ENCODE results near the gene FMR1. TPM values are rescaled to one million over a fixed set of nuclear protein-coding genes. Genes with fewer than 3 reads are reported as not detected.

FMR1 gene
- total RNA-seq, 4 donors from 2014 or later = 5.2 to 10.1 (median 6.7) TPM

DNA sequence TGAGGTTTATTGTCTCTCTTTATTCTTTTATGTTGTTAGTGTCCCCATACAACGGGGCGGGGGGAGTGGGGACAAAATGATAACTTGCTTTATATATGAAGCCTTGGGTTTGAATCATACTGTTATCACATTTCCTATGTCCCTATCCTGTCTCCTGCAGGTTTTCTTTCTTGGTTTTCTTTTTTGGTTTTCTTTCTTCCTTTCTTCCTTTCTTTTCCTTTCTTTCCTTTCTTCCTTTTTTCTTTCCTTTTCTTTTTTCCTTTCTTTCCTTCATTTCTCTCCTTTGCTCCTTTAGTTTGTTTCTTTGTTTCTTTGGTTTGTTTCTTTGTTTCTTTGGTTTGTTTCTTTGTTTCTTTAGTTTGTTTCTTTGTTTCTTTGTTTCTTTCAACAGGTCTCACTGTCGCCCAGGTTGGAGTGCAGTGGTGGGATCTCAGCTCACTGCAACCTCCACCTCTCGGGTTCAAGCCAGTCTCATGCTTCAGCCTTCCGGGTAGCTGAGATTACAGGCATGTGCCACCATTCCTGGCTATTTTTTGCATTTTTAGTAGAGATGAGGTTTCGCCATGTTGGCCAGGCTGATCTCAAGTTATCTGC is 4.8 kb downstream of the FMR1 start:
- ATAC-seq (no peak), DNase-seq (no peak)
- H3K36me3 ChIP-seq = no peaks in the 10 kb centered on the region
- H3K27ac ChIP-seq = no peak overlapping the region
- no peak for TF ChIP-seq POLR2A (IDR thresholded peaks at IDR 0.05)
- TF ChIP-seq, protein P1, sequence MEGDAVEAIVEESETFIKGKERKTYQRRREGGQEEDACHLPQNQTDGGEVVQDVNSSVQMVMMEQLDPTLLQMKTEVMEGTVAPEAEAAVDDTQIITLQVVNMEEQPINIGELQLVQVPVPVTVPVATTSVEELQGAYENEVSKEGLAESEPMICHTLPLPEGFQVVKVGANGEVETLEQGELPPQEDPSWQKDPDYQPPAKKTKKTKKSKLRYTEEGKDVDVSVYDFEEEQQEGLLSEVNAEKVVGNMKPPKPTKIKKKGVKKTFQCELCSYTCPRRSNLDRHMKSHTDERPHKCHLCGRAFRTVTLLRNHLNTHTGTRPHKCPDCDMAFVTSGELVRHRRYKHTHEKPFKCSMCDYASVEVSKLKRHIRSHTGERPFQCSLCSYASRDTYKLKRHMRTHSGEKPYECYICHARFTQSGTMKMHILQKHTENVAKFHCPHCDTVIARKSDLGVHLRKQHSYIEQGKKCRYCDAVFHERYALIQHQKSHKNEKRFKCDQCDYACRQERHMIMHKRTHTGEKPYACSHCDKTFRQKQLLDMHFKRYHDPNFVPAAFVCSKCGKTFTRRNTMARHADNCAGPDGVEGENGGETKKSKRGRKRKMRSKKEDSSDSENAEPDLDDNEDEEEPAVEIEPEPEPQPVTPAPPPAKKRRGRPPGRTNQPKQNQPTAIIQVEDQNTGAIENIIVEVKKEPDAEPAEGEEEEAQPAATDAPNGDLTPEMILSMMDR (IDR thresholded peaks at IDR 0.05 in 4 of 5, conservative IDR thresholded peaks at IDR 0.05 in 1 of 5) = no peak
- H3K4me1 ChIP-seq = peaks cover 11 to 20% of the 10 kb centered on the region in 2 donors
- H3K9me3 ChIP-seq = no peaks in the 10 kb centered on the region
- no peak overlapping the region for H3K4me3 ChIP-seq
- in situ Hi-C loops (cut with MboI; ENCODE audit: low sequenced_read_pairs in 4 of 4) = loop anchor here in 1 of 4 donors (25.0 kb wide), 1 partner anchor 1721 kb away; the partner anchor contains the start of gene TMEM185A
- no peaks in the 10 kb centered on the region for H3K27me3 ChIP-seq
- intact Hi-C loops (cut with DNase I; ENCODE audit: low total_unique reads) = no loop called here

GRCh38 chrX:147917700-147918695 is 6.3 kb downstream of the FMR1 start:
- in situ Hi-C loops (cut with MboI; ENCODE audit: low sequenced_read_pairs in 4 of 4) = loop anchor here in 1 of 4 donors (25.0 kb wide), 1 partner anchor 1719 kb away; the partner anchor contains the start of gene TMEM185A
- peaks cover 11 to 18% of the 10 kb centered on the region in 2 donors for H3K4me1 ChIP-seq
- TF ChIP-seq, protein P1 (IDR thresholded peaks at IDR 0.05 in 4 of 5, conservative IDR thresholded peaks at IDR 0.05 in 1 of 5) = no peak
- no peak for TF ChIP-seq POLR2A (IDR thresholded peaks at IDR 0.05)
- DNase-seq (no peak), ATAC-seq (no peak)
- intact Hi-C loops (cut with DNase I; ENCODE audit: low total_unique reads) = no loop called here
- no peaks in the 10 kb centered on the region for H3K36me3 ChIP-seq
- no peaks in the 10 kb centered on the region for H3K9me3 ChIP-seq
- no peak overlapping the region for H3K27ac ChIP-seq
- H3K27me3 ChIP-seq = no peaks in the 10 kb centered on the region
- H3K4me3 ChIP-seq = no peak overlapping the region

DNA sequence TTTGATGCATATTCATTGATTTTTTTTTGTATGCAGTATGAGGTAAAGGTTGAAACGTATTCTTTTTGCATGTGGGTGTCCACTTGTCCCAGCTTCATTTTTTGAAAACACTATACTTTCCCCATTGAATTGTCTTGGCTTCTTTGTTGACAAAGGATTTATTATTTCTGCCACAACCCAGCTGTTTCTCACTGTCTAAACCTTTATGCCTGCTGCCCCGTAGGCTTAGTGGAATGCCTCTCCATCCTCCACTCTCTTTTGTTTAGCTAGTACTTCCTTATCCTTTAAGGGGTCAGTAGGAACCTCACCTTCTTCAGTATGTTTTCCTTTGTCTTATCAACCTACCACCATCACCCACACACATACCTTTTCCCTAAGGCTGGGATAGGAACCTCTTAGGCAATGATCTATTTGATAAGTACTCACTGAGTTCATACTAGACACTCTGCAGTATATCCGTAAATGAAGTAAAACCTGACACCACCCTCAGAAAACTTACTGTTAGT is 8.5 kb downstream of the FMR1 start:
- in situ Hi-C loops (cut with MboI; ENCODE audit: low sequenced_read_pairs in 4 of 4) = loop anchor here in 1 of 4 donors (25.0 kb wide), 1 partner anchor 1717 kb away; the partner anchor contains the start of gene TMEM185A
- DNase-seq (no peak), ATAC-seq (no peak)
- no peaks in the 10 kb centered on the region for H3K9me3 ChIP-seq
- no peaks in the 10 kb centered on the region for H3K27me3 ChIP-seq
- intact Hi-C loops (cut with DNase I; ENCODE audit: low total_unique reads) = no loop called here
- no peak overlapping the region for H3K27ac ChIP-seq
- TF ChIP-seq, protein P1 (IDR thresholded peaks at IDR 0.05 in 4 of 5, conservative IDR thresholded peaks at IDR 0.05 in 1 of 5) = no peak
- no peak for TF ChIP-seq POLR2A (IDR thresholded peaks at IDR 0.05)
- no peak overlapping the region for H3K4me3 ChIP-seq
- no peaks in the 10 kb centered on the region for H3K36me3 ChIP-seq
- H3K4me1 ChIP-seq = peaks cover 11 to 12% of the 10 kb centered on the region in 2 donors

DNA sequence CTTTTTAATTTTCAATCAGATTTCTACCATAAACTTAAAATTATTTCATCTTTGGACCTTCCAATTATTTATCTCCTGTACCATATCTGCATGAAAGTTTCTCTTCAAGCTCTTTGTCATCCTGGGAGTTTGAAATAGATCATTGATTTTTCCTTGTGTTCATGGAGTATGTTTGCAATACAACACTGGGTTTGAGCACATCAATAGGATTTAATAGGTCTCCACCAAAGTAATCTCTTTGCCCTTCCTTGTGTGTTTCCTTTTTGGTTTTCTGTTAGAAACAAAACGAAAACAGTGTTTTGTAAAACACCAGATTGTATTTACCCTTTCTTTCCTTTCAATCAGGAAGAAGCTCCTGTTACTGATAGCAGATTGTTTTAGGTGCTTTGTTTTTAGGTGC is 11.9 kb downstream of the FMR1 start:
- H3K27ac ChIP-seq = no peak overlapping the region
- TF ChIP-seq, protein P1 (IDR thresholded peaks at IDR 0.05 in 4 of 5, conservative IDR thresholded peaks at IDR 0.05 in 1 of 5) = no peak
- H3K4me3 ChIP-seq = no peak overlapping the region
- in situ Hi-C loops (cut with MboI; ENCODE audit: low sequenced_read_pairs in 4 of 4) (loop anchor here in 1 of 4 donors (25.0 kb wide), 1 partner anchor 1714 kb away; the partner anchor contains the start of gene TMEM185A), intact Hi-C loops (cut with DNase I; ENCODE audit: low total_unique reads) (no loop called here)
- H3K4me1 ChIP-seq = no peaks in the 10 kb centered on the region
- no peaks in the 10 kb centered on the region for H3K36me3 ChIP-seq
- no peaks in the 10 kb centered on the region for H3K9me3 ChIP-seq
- no peaks in the 10 kb centered on the region for H3K27me3 ChIP-seq
- no peak for DNase-seq
- no peak for ATAC-seq

Measured in gastrocnemius medialis (tissue), 4 donors.